Middle frontal gyrus (tissue), 1 donor: ENCODE results near the gene SAMMSON.

Experiments
- DNase-seq: peaks from one replicate; pipeline ENCODE4 v3.0.0-alpha.2; 2015; ENCODE audit warnings: low spot score; ENCODE audit errors: extremely low spot score

The SAMMSON gene

DNA sequence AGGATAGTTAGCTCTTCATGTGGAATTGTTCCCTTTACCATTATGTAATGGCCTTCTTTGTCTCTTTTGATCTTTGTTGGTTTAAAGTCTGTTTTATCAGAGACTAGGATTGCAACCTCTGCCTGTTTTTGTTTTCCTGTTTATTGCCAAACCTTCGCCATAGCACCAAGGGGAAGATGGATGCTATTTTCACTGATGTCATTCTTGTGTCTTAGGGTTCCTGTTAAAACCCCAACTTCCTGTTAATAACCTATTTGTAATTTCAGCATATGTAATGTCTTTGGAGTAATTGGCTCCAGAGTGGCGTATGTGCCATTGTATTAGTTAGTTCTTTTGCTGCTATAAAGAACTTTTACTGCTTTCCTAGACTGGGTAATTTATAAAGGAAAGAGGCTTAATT is 10.8 kb downstream of the SAMMSON start:
- no peak for DNase-seq

DNA sequence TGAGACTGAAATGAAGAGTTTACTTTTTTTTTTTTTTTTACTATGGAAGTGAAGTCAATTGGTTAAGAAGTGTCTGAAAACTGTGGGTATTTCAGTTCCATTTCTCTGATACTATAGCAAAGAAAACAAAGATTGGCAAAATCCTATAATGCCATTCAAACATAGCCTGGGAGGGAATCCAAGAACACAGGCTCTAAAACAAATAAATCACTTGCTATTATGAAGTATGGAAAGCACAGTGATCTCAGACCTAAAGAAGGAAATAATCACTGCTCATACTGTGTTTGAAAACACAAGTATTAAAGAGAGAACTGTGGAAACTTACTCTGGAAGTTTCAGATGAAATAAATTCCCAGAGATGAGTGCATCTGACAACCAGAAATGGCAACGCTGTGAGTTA is 12.0 kb downstream of the SAMMSON start:
- DNase-seq: no peak

DNA sequence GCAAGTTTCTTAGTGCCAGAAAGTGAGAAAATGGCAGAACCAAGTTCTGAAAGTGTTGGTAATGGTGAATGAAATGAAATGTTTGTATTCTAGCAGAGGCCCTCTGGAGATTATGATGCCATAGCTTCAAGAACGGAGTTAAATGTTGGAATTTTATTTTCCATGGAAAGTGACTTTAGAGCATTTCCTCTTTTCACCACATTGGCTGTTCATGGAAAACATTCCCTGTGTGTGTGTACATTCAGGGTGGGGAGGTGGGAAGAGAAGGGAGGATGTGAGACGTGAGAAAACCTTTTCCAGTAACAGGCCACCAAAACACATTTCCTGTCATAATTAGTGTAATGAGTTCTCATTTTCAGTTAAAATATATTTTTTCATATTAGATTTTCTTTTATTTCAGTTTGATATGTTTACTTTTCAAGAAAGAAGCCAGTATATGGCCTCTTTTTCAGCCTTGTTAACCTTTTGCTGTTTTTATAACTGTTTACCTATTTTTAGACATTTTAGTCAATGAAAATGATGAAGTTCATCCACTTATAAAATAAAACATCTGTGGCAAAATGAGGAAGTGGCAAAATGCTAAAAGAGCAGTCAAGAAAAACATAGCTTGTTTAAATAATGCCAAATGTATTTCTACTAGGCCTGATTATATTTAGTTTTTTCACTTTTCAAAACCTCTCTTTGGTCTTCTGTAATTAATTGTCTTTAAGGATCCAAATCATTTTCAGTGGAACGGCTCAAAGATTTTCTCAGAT is 21.6 kb downstream of the SAMMSON start:
- DNase-seq: no peak

DNA sequence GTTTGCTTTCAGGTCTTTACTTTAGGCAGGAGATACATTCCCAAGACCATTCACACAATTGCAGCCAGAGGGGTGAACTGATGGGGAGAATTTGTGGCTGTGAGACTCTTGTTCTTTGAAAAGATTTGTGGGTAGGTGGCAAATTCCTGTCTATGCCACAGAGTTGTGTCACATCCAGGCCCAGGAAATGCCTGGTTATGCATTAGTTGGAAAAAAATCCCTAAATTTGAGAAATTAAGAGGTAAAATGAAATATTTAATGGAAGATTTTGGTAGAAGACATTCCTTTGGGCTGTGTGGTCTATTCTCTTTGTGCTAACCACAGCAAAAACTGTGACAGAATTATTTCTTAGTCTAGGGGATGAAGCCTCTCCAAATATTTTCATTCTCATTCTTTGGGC is 28.8 kb downstream of the SAMMSON start:
- no peak for DNase-seq

DNA sequence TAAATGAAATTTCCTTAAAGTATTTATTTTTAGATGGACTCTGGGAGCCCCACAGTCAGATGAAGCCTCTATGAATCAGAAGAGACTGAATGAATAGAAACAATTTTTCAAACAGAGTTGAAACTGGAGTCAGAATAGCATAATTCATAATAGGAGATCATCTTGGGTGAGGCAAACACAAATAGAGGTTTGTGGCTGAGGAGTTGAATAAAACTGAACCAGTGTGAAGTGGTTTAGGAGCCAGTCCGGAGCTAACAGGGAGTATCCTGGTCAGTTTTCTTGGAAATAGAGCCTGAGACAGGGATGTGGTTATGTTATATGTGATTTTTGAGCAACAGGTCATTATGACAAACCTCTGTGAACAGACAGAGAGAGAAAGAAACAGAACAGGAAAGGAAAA is 39.2 kb downstream of the SAMMSON start:
- no peak for DNase-seq

DNA sequence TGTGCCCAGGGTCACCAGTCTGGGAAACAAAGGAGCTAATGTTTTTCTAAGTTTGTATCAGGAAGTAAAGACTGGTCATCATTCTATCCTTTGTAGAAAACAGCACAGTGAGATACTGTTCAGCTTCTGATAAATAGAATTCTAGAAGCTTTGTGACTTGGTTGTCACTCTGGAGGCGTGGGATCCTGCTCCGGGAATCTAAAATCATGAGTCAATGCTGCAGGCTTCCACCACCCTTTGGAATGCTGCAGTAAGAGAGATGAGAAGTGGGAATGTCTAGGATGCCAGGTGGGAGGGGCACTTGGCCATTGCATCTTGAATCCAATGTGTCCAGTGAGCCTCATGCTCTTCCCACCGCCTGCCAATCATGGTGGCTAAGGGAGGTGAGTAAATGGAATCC is 40.9 kb downstream of the SAMMSON start:
- no peak for DNase-seq

DNA sequence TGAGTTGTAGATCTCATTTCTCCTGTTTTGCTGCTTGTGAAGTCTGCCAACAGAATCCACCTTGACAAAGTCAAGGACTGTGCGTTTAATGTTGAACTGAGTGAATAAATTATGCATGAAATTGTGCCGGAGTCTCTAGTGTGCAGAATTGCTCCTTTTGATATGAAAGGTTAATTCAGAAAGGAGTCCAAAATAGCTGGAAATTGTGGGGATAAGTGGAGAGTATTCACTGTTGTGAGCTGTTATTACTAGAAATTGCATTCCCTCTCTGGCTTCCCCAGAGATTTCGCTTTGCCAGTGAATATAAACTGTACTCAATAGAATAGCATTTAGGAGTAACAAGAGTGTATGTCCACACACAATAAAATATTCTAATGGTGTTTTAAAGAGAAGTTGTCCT is 43.1 kb downstream of the SAMMSON start:
- no peak for DNase-seq

DNA sequence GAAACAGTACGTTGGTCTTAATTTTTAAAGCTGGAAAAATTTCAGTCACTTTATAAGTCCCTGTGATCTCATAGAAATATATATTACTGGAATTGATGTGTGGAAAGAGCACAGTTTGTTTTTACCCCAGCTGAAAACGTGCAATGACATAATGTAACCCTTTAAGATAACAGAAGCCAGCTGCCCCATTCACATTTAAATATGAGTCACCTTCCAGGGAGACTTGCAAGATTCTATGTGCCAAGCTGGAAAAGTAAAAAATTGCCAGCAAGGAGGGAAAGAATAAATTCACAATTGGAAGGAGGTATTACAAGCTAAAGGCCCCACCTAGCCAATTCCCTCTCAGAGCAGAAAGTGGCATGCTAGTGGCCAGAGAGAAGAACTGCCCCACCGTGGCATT is 50.2 kb downstream of the SAMMSON start:
- no peak for DNase-seq

DNA sequence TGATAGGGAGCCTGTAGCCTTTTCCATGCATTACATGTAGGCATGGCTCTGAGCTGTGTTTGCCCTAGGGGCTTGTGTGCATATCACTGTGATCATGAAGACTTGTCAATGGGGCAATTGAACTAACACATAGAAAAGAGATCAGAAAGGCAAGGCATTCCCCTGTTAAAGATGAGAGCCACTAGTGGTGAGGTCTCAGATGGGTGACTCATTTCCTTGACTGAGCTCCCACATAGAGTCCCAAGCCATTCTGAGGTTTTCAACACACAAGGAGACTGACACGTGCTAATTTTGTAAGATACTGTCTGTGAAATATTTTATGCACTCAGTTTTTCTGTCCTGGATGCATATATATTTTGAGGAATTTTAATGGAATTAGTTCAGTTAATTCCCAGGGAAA is 53.8 kb downstream of the SAMMSON start:
- no peak for DNase-seq

DNA sequence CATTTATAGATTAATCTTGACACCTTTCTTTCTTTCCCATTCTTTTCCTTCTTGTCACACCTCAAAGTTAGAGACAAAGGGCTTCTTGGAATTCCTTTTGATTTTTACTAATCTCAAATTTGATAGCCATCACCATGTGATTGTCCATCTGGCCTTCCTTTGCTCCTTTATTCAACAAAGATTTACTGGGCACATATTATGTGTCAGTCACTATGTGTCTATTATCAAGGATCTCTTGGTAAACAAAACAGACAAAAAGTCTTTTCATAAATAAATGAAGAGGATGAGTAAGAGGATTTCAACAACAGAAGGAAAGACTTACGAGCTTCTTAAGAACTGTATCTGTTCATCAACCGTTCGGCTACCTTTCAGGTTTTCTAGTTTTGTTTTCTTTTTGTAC is 56.5 kb downstream of the SAMMSON start:
- DNase-seq: no peak

DNA sequence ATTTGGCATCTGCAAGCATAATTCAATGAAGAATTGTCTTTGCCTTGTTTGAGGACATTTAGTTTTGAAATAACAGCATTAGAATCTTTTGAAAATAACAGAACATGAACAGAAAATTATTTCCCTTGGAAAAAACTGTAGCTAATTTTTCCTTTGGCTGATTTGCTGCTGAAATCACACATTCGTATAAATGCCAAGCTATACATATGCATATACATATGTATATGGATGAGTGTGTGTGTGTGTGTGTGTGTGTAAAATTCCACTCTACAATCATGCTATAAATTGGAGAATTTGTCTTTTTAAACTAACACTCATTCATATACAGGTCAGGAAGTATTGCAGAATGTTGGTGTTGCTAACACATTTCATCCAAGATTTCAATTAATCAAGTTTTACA is 57.9 kb downstream of the SAMMSON start:
- DNase-seq: no peak

DNA sequence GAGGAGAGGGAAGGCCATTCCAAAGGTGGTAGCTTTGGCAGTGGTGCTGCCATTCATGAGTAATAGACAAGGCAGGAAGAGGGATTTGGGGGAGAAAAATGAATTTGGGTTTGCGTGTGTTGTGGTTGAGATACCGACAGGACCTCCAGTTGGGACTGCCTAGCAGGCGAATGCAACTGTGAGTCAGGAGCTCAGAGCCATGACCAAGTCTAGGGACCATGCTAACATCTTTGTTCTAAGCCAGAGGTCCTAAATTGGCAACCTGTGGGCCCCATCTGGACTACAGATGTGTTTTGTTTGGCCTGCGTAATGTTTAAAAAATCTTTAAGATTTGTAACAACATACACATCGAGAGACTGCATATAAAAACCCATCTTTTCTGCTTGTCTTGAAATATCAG is 61.6 kb downstream of the SAMMSON start:
- DNase-seq: no peak

DNA sequence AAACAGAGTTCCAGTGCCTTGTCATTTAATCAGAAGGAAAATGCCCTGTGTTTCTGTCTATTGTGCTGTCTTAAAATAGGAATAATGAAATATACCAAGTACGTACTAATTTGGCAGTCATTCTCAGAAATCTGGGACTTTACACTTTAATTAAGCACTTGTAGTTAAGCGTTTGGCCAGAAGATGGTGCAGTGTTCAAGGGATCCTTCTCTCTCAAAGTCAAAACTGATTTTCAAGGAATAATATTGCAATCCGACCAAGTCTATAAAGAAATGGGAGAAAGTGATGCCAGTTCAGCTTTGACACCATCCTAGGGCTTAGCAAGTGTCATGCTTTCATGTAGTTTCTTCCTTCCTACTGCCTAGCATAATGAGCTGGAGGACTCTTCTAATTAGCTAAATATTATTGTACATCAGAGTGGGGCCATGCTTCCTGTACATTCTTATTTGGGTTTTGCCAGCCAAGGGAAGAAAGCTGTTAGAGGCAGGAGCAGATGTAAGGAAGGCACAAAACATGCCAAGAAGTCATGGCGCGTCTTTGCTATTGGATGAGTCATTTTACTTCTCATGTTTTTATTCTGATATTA is 64.8 kb downstream of the SAMMSON start:
- peak; percentile 64 for DNase-seq

DNA sequence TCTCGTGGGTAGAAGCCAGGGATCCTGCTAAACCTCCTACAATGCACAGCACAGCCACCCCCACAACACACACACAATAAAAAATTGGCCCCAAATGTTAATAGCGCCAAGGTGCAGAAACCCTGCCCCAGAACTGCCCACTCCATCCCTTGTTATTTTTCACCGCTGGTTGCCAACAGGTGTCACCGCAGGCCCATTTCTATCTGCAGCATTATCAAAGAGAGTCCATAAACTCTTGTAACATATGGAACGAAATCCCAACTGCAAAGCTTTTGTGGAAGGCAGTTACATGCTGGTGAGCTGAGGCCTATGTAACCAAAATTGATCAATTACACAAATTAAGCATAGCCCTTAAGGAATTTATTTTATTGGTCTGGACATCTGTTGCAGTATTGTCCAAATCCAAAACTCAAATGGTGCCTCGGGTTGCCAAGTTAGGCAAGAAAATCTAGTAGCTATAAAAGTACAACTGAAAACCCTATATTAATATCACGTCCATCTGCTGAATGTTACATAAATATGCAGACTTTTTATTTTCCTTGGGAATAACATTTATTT is 66.2 kb downstream of the SAMMSON start:
- no peak for DNase-seq

DNA sequence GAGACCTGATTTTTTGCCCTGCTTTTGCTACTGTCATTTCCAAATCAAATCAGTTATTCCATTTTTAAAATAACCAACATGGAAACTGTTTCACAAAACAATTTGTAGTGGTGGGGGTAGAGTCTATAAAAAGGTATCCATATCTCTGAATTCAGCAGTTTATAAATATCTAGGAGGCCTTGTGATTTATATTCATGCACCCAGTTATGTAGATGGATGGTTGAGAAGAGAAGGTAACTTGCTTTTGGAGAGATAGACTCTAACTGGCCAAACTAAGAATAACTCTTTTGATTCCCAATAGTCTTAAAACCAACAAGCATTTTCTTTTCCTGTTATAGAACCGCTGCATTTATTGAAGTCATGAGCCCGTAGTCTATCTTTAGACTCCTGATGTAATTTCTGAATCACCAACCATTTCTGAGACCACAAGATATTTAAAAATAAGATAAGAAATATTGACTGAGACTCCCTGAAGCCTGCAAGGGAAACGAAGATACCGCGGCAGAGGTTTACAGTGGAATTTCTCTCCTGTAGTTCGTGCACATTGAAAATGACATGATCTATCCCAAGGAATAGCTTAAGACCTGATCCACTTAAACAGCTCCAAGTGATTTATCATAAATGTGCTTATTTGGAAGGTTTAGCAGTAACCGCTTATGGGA is 68.5 kb downstream of the SAMMSON start:
- DNase-seq: no peak

DNA sequence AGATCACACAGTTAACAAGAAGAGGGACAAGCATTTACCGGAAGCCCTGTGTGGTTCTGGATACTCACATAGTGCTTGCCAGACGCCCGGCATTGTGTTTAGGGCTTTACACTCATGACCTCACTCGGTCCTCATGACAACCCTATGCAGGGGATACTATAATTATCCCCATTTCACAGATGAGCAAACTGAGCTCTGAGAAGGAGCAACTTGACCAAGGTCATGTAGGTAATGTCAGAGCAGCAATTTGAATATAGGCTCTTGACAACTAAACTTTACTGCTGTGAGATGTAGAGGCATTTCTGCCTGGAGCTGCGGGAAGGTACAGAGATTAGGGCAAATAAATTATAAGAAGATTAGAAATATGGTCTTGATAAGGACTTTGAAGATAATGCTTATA is 70.0 kb downstream of the SAMMSON start:
- DNase-seq: no peak

DNA sequence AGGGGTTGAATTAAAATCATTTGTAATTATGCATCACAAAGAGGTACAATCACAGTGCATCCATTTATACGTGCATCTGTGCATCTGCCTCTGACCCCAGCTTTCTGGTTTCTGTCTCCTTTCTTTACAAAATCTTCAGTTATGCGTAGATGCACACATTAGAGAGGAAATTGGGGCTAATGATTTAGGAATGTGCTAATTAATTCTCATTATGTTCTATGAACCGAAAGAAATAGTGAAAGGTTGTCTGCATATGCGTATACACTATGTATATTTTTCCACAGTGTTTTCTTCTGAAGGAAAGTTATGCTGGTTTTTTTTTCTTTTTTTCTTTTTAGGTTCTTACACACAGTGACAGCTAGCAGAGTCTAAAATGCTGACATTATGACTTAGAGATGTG is 71.6 kb downstream of the SAMMSON start:
- DNase-seq: no peak

DNA sequence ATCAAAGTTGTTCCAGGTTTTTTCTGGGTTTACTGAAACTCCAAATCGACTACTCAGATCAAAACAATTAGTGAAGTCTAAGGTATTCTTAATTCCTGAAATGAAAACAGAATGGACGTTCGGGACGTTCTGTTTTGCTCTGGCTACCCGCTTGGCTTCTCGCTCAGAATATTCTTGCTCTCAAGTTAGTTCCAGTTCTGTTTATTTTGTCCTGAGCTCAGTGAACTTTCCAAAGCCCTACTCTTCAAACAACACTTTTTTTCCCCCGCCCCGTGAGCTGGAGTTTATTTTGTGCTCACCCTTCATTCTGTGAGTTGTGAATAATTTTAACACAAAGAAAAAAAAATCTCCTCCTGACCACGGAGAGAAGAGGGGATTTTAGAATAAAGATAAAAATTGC is 72.6 kb downstream of the SAMMSON start:
- no peak for DNase-seq

DNA sequence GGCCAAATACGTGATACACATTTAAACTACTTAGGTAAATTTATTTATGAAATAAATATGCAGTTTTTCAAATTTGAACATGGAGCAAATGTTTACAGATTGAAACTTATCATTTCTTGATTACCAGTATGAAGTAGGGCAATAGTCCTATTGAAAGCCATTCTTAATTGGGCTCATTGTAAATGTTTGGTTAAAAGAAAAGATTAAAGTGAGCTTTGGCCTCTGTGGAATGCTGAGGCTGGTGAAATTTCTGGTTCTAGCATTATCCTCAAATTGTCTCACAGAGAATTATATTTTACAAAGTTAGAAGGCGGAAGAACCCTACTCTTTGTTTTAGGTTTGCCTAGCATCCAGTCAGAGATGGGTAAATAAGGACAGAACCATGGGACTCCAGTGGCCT is 73.2 kb downstream of the SAMMSON start:
- no peak for DNase-seq

DNA sequence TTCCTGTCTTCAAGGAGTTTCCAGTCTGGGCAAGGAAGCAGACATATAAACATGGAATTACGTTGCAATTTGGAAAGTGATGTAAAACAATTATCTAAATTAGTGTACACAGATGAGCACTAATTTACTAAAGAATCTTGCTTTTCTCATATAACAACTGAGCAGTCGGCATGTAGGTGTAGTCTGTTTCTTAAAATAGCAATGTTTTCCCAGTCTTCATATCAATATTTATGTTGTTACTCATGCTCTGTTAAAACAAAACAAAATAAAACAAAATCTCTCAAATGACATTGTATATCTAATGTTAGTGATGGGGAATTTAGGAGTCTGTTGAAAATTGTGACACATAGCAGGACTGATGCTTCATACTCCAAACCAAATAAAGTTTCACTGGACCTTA is 75.6 kb downstream of the SAMMSON start:
- no peak for DNase-seq

DNA sequence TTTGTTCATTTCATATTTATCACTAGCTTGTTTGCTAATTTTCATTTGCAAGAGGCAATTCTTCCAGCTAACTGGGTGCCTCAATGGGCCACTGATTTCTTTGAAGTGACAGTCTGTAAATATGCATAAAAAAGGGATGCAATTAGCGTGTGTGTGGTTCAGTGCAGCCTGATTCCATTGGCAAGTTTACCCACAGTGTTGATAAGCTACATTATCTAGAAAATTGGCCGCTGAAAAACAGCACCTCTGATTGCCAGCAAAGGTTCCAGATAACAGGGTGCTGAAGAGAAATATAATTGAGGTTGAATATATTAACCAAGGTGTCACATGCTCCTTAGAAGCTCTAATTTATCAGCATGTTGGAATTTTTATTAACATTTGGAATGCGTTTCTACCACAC is 76.9 kb downstream of the SAMMSON start:
- no peak for DNase-seq

DNA sequence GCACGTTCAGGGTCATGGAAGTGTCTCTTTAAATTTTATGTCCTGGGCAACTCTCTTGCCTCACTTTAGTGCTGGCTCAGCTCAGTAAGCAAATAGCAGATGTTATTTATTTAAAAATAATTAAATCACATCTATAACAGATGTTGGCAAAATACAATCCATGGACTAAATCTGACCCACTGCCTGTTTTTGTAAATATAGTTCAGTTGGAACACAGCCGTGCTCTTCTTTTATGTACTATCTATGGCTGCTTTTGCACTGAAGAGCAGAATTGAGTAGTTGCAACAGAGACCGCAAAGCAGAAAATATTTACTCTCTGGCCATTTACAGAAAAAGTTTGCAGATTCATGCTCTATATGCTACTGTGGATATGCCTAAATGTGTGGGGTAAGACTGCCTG is 79.2 kb downstream of the SAMMSON start:
- DNase-seq: no peak

DNA sequence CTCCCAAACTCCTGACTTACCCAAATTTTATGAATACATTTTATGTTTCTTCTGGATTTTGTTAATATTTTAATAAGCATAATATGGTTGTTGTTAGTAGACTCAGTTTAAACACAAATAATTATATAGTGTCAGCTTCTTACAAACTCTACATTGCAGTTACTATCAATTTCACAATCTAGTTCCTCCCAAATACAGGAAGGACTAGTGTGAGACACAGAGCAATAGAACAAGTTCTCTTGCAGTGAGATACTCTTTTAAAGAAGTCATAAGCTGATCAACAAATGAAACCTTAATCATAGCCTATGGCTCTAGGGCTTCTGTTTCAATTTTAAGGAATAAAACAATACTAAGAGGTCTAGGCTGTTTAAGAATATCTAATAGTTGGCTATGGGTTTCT is 86.1 kb downstream of the SAMMSON start:
- DNase-seq: no peak
